Activated CD8-positive, alpha-beta memory T cell treated with anti-CD3 and anti-CD28 coated beads, Interleukin-2, amount 10 ng/mL, durations not matched to agents 7 days and 5 days (primary cell): ENCODE data around the gene WWOX. TPM values are rescaled to one million over a fixed set of nuclear protein-coding genes. Genes with fewer than 3 reads are reported as not detected.

Experiments
- ATAC-seq: fragments of 150-1000 bp; cut with Tn5 transposase; one replicate; pipeline ENCODE4 v1.10.0; 2021; ENCODE audit warnings: moderate library complexity
- CTCF ChIA-PET: fragments of 350-600 bp; sonication (Branson Sonifier 250); formaldehyde crosslinking; loops from one replicate; lab custom pipeline; 2021; ENCODE audit warnings: antibody characterized with exemption; lab: Charles Lee
- DNase-seq: peaks from one replicate; pipeline ENCODE4 v3.0.0-alpha.2; 2020
- H3K27ac Mint-ChIP-seq: one replicate; pipeline ENCODE4 v1.8.0; 2021; ENCODE audit warnings: mild to moderate bottlenecking, mixed read lengths
- H3K27me3 Mint-ChIP-seq: one replicate; pipeline ENCODE4 v1.8.0; 2021; ENCODE audit warnings: mixed read lengths
- H3K36me3 Mint-ChIP-seq: one replicate; pipeline ENCODE4 v1.8.0; 2021; ENCODE audit warnings: mild to moderate bottlenecking, mixed read lengths
- H3K4me1 Mint-ChIP-seq: one replicate; pipeline ENCODE4 v1.8.0; 2021; ENCODE audit warnings: mixed read lengths
- H3K4me3 Mint-ChIP-seq: one replicate; pipeline ENCODE4 v1.8.0; 2021; ENCODE audit warnings: mild to moderate bottlenecking, moderate library complexity, mixed read lengths
- H3K9me3 Mint-ChIP-seq: one replicate; pipeline ENCODE4 v1.8.0; 2022; ENCODE audit warnings: low read depth, mixed read lengths
- total RNA-seq, 2 experiments: library from RNA; stranded (reverse); gene quantifications; one replicate each; pipeline ENCODE4 v1.2.3, GENCODE V29; 2021

The WWOX gene
- total RNA-seq, 2 experiments from 2014 or later: 25.2 to 38.8 TPM

GRCh38 chr16:78300469-78300868 lies 201.0 kb downstream of the WWOX start:
- Mint-ChIP-seq H3K36me3 (no peaks in the 10 kb centered on the region), H3K27ac (no peak overlapping the region), H3K27me3 (no peaks in the 10 kb centered on the region), H3K4me1 (no peaks in the 10 kb centered on the region), H3K9me3 (no peaks in the 10 kb centered on the region), H3K4me3 (no peak overlapping the region)
- ATAC-seq (no peak), DNase-seq (no peak)
- CTCF ChIA-PET: no interaction called here

GRCh38 chr16:78303946-78304345 lies 204.5 kb downstream of the WWOX start:
- ATAC-seq (no peak), DNase-seq (no peak)
- Mint-ChIP-seq H3K9me3 (no peaks in the 10 kb centered on the region), H3K4me1 (no peaks in the 10 kb centered on the region), H3K4me3 (no peak overlapping the region), H3K27ac (no peak overlapping the region), H3K36me3 (no peaks in the 10 kb centered on the region), H3K27me3 (no peaks in the 10 kb centered on the region)
- CTCF ChIA-PET: no interaction called here

GRCh38 chr16:78306361-78306760 lies 206.9 kb downstream of the WWOX start:
- Mint-ChIP-seq H3K36me3 (no peaks in the 10 kb centered on the region), H3K4me1 (peaks cover 16% of the 10 kb centered on the region), H3K27ac (no peak overlapping the region), H3K9me3 (no peaks in the 10 kb centered on the region), H3K4me3 (no peak overlapping the region), H3K27me3 (no peaks in the 10 kb centered on the region)
- ATAC-seq: no peak
- CTCF ChIA-PET: no interaction called here
- DNase-seq: no peak

GRCh38 chr16:78307824-78308528 lies 208.5 kb downstream of the WWOX start:
- H3K4me3 Mint-ChIP-seq: no peak overlapping the region
- CTCF ChIA-PET: no interaction called here
- H3K27ac Mint-ChIP-seq: no peak overlapping the region
- no peaks in the 10 kb centered on the region for H3K36me3 Mint-ChIP-seq
- ATAC-seq (no peak), DNase-seq (no peak)
- no peaks in the 10 kb centered on the region for H3K9me3 Mint-ChIP-seq
- H3K27me3 Mint-ChIP-seq: no peaks in the 10 kb centered on the region
- peaks cover 16% of the 10 kb centered on the region for H3K4me1 Mint-ChIP-seq

- DNase-seq (no peak), ATAC-seq (no peak)
- H3K27ac Mint-ChIP-seq: no peak overlapping the region
- peaks cover 16% of the 10 kb centered on the region for H3K4me1 Mint-ChIP-seq
- CTCF ChIA-PET: no interaction called here
- no peaks in the 10 kb centered on the region for H3K9me3 Mint-ChIP-seq
- H3K27me3 Mint-ChIP-seq: no peaks in the 10 kb centered on the region
- no peak overlapping the region for H3K4me3 Mint-ChIP-seq
- H3K36me3 Mint-ChIP-seq: no peaks in the 10 kb centered on the region
Measured at GRCh38 chr16:78309763-78310162, 210.3 kb downstream of the WWOX start.

- Mint-ChIP-seq H3K4me1 (peaks cover 16% of the 10 kb centered on the region), H3K4me3 (no peak overlapping the region), H3K27me3 (no peaks in the 10 kb centered on the region), H3K36me3 (no peaks in the 10 kb centered on the region), H3K9me3 (no peaks in the 10 kb centered on the region), H3K27ac (no peak overlapping the region)
- ATAC-seq (no peak), DNase-seq (no peak)
- CTCF ChIA-PET: no interaction called here
Measured at GRCh38 chr16:78310196-78310595, 210.7 kb downstream of the WWOX start.

- no peak overlapping the region for H3K4me3 Mint-ChIP-seq
- no peaks in the 10 kb centered on the region for H3K9me3 Mint-ChIP-seq
- no peaks in the 10 kb centered on the region for H3K27me3 Mint-ChIP-seq
- CTCF ChIA-PET: interaction anchor here (0.6 kb wide), 1 partner anchor 198 kb away, joined by 3 read pairs; no protein-coding TSS in a partner anchor
- DNase-seq (no peak), ATAC-seq (no peak)
- peaks cover 16% of the 10 kb centered on the region for H3K4me1 Mint-ChIP-seq
- H3K36me3 Mint-ChIP-seq: no peaks in the 10 kb centered on the region
- H3K27ac Mint-ChIP-seq: no peak overlapping the region
Measured at GRCh38 chr16:78310990-78311561, 211.6 kb downstream of the WWOX start.

- no peaks in the 10 kb centered on the region for H3K27me3 Mint-ChIP-seq
- H3K4me3 Mint-ChIP-seq: no peak overlapping the region
- no peak overlapping the region for H3K27ac Mint-ChIP-seq
- no peak for ATAC-seq
- H3K36me3 Mint-ChIP-seq: no peaks in the 10 kb centered on the region
- peaks cover 16% of the 10 kb centered on the region for H3K4me1 Mint-ChIP-seq
- no peak for DNase-seq
- CTCF ChIA-PET: interaction anchor here (0.6 kb wide), 1 partner anchor 199 kb away, joined by 3 read pairs; no protein-coding TSS in a partner anchor
- no peaks in the 10 kb centered on the region for H3K9me3 Mint-ChIP-seq
Measured at GRCh38 chr16:78311831-78312230, 212.4 kb downstream of the WWOX start.

- Mint-ChIP-seq H3K36me3 (no peaks in the 10 kb centered on the region), H3K27me3 (no peaks in the 10 kb centered on the region), H3K9me3 (no peaks in the 10 kb centered on the region), H3K4me3 (no peak overlapping the region), H3K27ac (no peak overlapping the region), H3K4me1 (no peaks in the 10 kb centered on the region)
- CTCF ChIA-PET: no interaction called here
- ATAC-seq (no peak), DNase-seq (no peak)
Measured at GRCh38 chr16:78317564-78318240, 218.2 kb downstream of the WWOX start.

GRCh38 chr16:78321620-78322360 lies 222.3 kb downstream of the WWOX start:
- Mint-ChIP-seq H3K27me3 (no peaks in the 10 kb centered on the region), H3K9me3 (no peaks in the 10 kb centered on the region), H3K4me1 (no peaks in the 10 kb centered on the region), H3K4me3 (no peak overlapping the region), H3K36me3 (no peaks in the 10 kb centered on the region), H3K27ac (no peak overlapping the region)
- no peak for ATAC-seq
- DNase-seq: no peak
- CTCF ChIA-PET: no interaction called here

GRCh38 chr16:78323315-78323714 lies 223.9 kb downstream of the WWOX start:
- Mint-ChIP-seq H3K4me3 (no peak overlapping the region), H3K36me3 (no peaks in the 10 kb centered on the region), H3K27me3 (no peaks in the 10 kb centered on the region), H3K27ac (no peak overlapping the region), H3K4me1 (no peaks in the 10 kb centered on the region), H3K9me3 (no peaks in the 10 kb centered on the region)
- no peak for DNase-seq
- CTCF ChIA-PET: no interaction called here
- no peak for ATAC-seq

- ATAC-seq: no peak
- Mint-ChIP-seq H3K27ac (no peak overlapping the region), H3K27me3 (no peaks in the 10 kb centered on the region), H3K9me3 (no peaks in the 10 kb centered on the region), H3K36me3 (no peaks in the 10 kb centered on the region), H3K4me3 (no peak overlapping the region), H3K4me1 (no peaks in the 10 kb centered on the region)
- CTCF ChIA-PET: no interaction called here
- DNase-seq: no peak
Measured at GRCh38 chr16:78324649-78325285, 225.3 kb downstream of the WWOX start.
